TTC549 (cell line): ENCODE results near the gene MECP2.
"Not testable (repeated sequence)": the region's sequence is repeated elsewhere in the genome, so short reads cannot be mapped to it uniquely, and the experiment has no call there.

Source experiments
- FAIRE-seq: peaks from 2 replicates; lab custom pipeline; 2012; peaks lifted over from hg19 to GRCh38; lab: Jason Lieb, UNC

The MECP2 gene

DNA sequence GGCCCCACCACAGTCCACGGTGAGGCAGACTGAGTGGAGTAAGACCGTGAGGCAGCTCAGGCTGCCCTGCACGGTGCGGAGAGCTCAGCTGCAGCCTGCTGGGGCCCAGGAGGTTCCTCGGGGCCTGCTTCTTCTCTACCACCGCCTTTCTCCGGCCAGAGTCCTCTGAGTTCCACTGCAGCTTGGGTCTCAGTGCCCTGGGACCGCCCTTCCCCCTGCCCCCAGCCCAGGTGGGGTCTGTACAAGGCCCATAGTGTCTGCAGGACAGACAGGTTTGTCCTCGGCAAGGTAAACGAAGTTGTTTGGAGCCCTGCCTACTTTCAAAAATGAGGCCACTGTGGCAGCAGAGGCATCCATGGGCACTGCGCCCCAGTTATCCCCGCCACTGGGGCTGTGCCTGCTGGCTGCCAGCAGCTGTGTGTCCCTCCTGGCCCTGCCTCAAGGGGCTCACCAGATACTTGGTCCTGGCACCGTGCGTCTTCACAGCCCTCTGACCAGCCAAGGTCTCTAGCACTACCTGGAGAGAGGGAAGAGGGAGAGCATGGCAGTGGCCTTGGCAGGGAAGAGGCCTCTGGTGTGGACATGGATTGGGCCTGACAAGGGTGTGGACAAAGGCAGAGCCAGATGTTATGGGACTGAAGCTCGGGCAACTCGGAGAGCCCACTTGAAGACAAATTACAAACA is 81.8 kb downstream of the MECP2 start:
- no peak for FAIRE-seq

DNA sequence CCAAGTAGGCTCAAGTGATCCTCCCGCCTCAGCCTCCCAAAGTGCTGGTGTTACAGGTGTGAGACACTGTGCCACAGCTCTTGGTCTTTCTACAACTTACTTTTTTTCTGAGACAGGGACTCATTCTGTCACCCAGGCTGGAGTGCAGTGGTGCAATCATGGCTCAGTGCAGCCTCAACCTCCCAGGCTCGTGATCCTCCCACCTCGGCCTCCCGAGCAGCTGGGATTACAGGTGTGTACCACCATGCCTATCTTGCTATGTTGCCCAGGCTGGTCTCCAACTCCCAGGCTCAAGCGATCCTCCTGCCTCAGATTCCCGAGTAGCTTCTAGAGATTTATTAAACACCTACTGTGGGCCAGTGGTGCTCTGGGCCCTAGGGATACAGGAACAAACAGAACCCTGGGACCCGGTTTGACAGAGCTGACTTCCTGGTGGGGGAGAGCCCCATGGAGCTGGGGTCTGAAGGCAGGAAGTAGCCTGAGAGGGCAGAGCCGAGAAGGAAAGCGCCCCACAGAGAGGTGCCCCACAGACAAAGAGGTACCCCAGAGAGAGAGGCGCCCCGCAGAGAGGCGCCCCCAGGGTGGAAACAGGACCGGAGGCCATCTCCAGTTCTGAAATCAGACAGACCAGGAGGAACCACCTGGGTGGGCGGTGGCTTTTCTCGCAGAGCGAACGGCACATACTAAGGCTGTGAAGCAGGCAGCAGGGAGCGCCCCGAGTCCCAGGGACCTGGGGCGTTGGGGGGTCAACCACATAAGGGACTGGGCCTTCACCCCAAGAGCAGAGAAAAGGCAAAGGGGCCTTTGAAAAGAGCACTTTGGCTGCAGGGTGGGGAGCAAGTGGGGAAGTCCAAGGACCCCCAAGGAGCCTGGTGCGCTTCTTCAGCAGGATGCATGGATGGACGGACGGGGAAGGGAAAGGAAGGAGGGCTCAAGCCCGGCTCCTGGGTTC is 82.8 kb downstream of the MECP2 start:
- no peak for FAIRE-seq

DNA sequence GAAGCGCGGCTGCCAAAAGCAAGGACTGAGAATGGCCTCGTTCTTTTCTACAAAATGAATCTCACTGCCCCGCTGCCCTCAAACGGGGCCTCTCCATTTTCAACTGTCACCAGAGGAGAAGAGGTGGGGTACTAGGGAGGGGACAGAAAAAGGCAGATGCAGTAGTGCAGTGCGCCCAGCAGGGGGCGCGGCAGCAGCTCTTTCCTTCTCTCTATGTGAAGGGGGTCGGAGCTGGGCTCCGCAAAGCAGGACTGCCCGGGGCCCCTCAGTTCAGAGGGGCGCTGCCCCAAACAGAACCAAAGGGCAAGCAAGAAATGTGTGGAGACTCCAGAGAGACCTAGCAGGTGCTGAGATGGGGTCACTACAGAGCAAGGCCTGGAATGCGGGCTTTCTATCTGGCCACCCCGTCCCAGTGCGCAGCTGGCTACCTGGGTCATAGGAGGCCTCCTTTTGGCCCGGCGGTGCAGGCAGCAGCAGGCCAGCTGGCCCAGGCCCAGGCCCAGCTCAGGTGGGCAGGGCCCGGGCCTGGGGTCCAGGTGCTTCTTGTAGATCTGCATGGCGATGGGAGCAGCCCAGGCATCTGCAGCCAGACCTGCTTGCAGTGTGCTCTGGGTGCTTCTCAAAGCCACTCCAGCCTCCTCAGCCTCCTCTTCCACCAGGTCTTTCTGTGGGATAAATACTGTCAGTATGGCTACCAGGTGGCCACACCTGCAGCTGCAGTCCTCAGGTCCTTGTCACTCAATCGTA is 83.7 kb downstream of the MECP2 start:
- no peak for FAIRE-seq

DNA sequence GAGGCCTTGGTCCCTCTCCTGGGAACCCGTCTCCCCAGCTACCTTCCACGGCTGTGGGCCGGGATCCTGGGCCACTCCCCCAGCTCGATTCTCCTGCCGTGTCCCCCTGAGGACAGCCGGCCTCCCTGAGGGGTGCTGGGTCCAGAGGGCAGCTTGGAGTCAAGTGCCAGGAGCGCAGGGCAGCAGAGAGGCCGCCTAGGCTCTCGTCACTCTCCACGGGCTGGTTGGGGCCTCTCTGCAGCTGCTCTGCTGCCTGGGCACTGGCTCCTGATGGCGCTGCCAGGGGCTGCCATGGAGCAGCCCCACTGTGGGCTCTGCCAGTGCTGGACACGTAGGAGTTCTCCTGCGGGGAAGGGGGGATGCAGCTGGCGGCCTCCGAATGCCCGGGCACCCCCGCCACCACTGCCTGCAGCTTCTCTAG is 84.5 kb downstream of the MECP2 start:
- FAIRE-seq: no peak

DNA sequence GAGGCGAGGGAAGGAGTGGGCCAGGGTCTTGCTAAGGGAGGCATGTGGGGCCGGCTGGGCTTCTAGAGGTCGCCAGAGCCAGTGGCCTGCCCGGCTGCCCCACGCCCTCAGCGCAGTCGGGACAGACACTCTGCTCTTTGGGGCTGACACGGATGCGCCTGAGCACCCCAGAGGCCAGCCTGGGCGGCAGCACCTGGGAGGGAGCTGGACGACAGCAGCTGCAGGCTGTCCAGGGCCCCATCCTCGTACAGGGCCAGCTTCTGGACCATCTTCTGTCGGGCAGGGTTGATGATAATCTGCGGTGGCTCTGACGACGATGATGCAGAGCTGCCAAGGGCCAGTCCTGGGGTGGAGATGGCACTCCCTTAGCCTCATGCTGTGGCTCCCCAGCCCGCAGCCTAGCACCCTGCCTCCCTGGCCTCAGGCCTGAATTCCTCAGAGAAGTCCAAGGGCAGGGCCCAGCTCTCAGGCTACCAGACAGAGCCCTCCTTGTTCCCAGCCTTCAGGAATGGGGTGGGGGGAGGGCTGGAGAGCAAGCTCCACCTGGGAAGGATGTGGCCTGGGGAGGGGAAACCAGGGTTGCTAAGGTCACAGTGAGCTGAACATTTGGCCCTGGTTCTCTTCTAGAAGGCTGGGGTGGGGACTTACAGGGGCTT is 85.1 kb downstream of the MECP2 start:
- FAIRE-seq: no peak

DNA sequence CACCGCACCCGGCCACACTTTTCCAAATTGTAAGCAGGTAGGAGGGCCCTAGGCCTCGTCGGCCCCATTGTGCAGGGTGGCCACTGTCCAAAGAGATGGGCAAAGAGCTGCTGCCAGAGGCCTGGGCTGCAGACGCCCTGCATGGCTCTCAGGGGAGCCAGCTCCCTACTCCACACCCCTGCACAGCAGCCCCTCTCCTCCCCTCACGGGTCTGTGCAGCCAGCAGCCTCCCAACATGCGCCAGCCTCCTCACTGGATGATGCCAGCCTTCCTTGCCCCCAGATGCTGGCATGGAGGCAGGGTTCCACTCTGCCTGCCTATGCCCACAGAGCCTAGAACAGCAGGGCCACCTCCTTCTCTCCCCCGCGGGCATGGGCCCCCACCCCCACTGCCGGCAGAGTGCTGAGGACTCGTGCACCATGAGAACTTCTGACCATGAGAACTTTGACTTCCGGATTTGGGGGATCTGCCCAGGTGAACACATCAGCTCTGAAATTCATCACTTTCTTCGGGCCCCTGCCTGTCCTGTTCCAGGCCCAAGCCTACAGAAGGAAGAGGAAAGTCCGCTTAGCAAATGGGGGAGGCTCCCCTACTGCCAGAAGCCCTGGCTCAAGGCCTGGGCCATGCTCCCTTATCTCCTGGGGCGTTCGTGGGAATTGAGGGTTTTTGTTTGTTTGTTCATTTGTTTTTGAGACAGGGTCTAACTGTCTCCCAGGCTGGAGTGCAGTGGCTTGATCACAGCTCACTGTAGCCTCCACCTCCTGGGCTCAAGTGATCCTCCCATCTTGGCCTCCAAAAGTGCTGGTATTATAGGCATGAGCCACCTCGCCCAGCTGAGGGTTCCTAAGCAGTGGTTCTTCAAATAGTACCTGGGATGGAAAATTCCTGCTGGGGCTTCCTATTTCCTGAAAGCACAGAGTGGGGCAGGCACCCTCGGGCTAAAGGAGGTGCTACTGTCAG is 85.9 kb downstream of the MECP2 start:
- FAIRE-seq: no peak

DNA sequence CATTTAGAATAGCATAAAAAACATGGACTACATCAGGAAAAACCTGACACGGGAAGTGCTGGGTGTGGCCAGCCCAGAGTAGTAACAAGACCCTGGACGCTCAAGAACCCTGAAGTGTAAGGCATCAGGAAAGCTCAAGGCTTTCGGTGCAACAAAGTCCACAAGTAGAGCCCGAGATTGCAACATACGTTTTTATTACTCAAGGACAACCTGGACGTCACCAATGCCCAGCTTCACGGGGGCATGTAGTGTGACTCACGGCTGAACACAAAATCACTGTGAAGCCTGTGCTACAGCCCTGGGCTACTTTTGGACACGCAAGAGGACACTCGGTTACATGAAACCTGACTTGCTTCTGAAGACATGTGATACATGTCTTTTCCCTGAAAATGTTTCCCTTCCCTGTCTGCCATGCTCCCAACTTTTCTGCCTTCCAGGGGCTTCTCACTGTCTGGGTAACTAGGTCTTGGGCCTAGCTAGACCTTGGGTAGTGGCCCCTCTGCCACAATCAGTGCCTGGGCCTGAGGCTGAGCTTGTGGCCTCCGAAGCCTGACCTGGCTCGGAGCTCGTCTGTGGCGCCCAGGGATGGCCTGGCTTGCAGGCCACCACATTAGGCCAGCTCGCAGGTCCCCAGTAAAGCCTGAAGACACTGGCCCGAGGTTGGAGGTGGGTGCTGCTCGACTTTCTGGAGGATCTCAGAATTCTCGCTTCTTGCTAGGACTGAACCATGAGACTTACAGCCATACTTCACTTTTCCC is 87.0 kb downstream of the MECP2 start:
- no peak for FAIRE-seq

DNA sequence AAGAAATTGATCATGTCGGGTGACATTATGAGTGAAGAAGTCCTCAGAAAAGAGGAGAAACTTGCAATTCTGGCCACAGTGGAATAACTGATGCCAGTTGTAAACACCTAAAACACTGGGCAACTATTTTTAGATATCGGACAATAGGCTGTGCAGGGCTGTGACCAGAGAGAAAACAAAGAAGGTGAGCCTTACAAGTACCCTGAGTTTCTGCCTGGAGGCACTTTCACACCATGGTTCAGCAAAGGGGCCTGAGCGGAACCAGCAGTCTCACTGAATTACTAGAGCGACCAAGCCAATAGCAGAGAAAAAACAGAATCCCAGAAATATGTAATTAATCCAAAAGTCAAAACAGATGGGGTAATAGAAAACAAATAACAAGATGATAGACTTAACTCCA is 89.0 kb downstream of the MECP2 start:
- FAIRE-seq: no peak

DNA sequence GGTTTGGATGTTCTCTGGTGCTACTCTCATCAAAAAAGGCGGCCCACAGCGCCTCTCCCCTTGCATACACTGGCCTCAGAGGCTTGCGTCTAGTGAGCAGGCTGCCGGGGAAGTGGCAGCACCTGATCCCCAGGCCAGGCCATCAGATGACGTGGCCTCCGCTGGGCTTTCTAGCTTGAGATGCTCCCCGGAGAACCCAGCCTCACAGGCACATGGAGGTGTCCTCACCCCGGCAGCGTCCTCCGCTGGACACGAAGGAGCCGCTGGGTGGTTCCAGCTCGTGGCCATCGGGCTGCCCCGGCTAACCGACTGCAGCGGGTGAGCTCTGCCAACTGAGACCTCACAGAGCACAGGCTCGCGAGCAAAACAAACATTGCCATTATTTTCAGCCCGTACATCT is 90.6 kb downstream of the MECP2 start:
- no peak for FAIRE-seq

DNA sequence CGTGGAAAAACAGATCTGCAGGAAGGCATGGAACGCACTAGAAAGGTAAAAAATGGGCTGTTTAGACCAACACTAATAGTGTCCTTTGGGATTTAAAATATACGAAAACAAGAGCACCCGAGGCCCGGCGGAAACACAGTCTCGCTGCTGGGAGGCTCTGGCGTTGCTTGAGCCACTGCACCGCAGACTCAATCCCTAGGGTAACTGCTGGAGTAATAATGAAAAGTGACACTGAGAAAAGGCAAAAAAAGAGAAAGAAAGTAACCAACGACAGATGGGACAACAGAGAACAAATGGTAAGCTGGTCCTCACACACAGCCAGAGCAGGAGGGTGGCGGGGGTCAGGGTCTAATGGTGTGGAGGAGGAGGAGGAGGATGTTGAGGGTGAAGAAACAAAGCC is 93.2 kb downstream of the MECP2 start:
- no peak for FAIRE-seq

DNA sequence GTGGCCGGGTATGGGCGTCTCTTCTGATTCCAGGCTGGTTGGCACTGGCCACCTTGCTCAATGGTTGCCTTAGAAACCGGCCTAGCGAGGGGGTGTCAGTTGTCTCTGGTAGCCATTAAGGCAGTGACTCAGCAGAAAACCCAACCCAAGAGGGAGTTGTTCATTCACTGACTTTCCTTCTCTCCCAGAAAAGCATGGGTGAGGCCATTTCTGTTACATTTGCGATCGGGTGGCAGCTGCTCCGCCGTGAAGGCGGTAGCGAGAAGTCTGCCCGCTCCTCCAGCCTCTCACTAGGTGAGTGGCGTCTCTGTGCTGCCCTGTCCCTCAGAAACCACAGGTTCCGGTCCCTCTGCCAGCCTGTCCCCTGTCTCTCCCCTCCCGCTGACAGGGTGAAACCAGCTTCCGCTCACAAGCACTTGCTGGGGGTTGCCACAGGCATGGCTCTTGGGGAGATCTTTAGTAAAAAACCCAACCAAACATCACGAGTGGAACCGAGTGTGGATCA is 95.2 kb downstream of the MECP2 start:
- FAIRE-seq: no peak

DNA sequence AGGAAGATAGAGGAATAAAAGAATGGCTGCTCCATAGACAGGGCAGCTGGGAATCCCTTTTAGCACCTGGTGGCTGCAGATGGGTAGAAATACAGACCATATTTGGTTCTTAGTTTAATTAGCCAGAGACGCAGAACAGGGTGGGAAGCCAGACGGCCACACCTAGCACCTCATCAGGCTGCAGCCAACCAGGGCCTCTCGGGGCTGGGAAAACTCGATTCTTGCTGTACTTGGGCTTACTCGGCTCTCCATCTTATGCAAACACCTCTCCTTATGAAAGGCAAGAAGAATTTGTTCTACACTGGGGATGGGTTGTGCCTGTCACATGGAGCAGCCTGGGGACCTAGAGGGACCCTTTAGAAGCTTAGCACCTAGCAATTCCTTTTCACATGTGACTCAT is 97.5 kb downstream of the MECP2 start:
- no peak for FAIRE-seq

DNA sequence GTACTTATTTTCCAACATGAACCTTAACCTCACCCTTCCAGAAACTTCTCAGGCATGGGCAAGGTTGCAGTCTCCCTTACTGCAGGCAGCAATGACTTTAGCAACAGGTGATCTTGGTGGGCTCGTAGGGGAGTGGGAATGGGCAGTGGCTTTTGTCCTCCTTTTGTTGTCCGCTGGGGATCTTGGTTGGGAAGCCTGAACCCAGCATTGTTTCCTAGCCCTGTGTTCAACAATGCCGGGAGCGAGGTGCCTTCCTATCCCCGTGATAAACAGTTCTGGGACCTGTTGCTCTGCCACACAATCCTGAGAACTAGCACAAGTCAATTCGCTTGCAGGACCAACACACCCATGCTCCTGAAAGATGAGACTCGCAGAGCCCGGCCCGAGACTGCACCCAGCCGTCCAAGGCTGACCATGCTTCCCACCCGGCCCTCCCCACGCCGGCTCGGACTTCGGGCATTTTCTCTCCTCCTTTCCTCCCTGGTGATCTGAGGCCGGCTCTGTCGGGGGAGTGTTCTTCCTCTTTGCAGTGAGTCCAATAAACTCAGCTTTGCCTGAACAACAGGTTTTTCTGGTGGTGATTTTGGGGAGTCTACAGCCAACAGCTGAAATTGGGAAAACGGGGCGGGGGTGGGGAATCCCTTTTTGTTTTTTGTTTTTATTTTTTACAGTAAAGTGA is 98.0 kb downstream of the MECP2 start:
- no peak for FAIRE-seq

DNA sequence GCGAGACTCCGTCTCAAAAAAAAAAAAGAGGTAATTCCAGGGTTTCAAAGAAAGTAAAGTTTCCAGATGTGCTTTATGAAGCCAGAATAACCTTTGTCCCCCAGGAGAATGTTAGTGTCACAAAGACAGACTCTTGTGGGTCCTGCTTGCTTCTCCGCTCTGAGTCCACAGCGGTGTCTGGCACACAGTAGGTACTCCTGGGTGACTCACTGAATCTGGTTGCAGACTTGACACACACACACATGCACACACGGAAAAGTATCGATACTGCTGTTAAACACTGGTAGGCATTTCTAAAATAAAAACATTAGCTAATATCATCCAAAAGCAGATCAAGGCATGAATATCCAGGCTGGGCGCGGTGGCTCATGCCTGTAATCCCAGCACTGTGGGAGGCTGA is 102.0 kb downstream of the MECP2 start:
- no peak for FAIRE-seq

DNA sequence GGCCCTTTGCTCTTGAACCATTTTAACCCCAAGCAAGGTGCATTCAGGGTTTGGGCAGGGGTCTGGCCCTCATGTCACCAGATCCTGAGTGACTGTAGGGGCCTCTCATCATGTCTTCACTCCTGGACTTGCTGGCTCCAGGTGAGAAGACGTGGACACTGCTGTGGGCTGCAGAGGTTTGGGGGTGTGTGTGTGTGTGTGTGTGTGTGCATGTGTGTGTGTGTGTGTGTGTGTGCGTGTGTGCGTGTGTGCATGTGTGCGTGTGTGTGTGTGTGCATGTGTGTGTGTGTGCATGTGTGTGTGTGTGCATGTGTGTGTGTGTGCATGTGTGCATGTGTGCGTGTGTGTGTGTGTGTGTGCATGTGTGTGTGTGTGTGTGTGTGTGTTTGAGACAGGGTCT is 103.1 kb downstream of the MECP2 start:
- not testable (repeated sequence) for FAIRE-seq

DNA sequence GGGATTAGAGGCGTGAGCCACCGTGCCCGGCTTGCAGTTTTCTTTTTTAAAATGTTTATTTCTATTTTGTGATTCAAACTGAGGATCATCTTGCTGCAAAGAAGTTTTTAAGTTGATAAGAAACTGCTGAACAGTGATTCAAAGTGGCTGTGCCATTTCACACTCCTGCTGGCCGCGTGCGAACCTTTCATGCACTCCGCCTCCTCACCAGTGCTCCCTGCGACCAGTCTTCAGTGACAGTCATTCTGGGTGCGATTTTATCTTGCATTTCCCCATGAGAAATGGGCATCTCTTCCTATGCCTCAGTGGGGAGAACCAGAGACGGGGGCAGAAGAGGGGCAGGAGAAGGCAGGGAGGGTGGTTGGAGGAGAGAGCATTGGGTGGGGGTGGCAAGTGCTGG is 103.5 kb downstream of the MECP2 start:
- no peak for FAIRE-seq

DNA sequence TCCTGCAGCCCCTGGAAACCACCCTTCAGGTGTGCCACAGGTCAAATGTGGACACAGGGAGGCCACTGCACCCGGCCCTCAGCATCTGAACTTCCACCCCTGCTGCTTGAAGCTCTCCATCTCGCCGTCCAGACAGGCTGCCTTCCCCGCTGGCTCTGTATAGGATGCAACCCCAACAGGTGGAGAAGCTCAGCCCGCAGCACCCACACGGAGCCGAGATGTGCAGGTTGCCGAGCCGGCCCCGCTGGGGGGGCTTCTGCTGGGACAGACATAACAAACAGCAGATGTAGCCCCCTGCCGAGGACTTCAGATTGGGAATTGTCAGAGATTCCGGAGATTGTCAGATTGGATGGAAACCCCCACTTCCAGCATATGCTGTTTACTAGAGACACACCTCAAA is 104.4 kb downstream of the MECP2 start:
- FAIRE-seq: no peak

DNA sequence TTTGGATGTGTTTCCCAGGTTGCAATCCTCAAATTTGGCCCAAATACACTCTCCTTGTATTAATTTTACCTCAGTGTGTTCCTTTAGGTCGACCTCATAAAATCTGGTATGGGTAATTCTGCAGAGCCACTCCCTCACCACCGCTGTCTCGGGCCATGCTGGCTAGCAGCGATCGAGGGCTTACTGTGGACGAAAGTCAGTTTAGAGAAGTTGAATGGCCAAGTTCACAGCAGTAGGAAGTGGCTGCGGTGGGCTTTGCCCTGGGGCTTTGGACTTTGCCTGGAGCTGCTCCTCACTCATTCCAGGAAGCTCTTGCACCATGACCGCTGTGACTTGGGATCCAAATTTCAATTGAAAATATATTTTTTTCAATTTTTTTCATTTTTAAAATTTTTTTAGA is 105.3 kb downstream of the MECP2 start:
- FAIRE-seq: no peak

DNA sequence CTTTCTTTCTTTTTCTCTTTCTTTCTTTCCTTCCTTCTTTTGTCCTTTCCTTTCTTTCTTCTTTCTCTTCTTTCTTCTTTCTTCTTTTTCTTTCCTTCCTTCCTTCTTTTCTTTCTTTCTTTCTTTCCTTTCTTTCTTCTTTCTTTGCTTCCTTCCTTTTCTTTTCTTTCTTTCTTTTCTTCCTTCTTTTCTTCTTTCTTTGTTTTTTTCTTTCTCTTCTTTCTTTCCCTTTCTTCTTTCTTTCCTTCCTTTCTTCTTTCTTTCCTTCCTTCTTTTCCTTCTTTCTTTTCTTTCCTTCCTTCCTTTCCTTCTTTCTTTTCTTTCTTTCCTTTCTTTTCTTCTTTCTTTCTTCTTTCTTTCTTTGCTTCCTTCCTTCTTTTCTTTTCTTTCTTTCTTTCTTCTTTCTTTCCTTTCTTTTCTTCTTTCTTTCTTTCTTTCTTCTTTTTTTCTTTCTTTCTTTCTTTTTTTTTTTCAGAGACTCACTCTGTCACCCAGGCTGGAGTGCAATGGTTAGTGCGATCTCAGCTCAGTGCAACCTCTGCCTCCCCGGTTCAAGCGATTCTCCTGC is 106.4 kb downstream of the MECP2 start:
- no peak for FAIRE-seq
